Regular cardiac myocyte (primary cell): ENCODE data around the gene KERA. TPM values are rescaled to one million over a fixed set of nuclear protein-coding genes. Genes with fewer than 3 reads are reported as not detected.

ENCODE experiments used
- total RNA-seq: library from RNA; depleted of rRNA; stranded (reverse); fragments of >200 nt; gene quantifications from 2 replicates; pipeline ENCODE4 v1.2.3, GENCODE V29; 2014

Gene KERA
- total RNA-seq: not detected in 2 replicates

GRCh38 chr12:91057368-91058165 lies at the start of gene KERA:
Gene KERA (minus strand): TSS chr12:91058024. CDS start chr12:91056281, 1,743 bp downstream.

GRCh38 chr12:91004872-91005271 lies 53.0 kb downstream of the KERA start, which contains the start of gene EPYC:
Gene EPYC (minus strand): TSS chr12:91004972. CDS start chr12:91002565, 2,407 bp downstream.

Other genes starting within 250 kb of the KERA start
- gene CCER1, start 102.8 kb downstream of the KERA start, total RNA-seq: not detected in 2 replicates
- gene EPYC, start 53.1 kb downstream of the KERA start, total RNA-seq: not detected in 2 replicates
- 35.3 and 191 TPM in 2 replicates for gene LUM, start 53.5 kb upstream of the KERA start, total RNA-seq
- 69.8 and 321 TPM in 2 replicates for gene DCN, start 124.8 kb upstream of the KERA start, total RNA-seq